Left ventricle myocardium inferior (tissue), 1 donor: Measurements from ENCODE around the gene RALGDS. TPM values are rescaled to one million over a fixed set of nuclear protein-coding genes. Genes with fewer than 3 reads are reported as not detected.
"Not testable (repeated sequence)": the region's sequence is repeated elsewhere in the genome, so short reads cannot be mapped to it uniquely, and the experiment has no call there.

Source experiments
- DNase-seq: peaks from one replicate; pipeline ENCODE4 v3.0.0-alpha.2; 2020
- H3K27ac ChIP-seq: fragments of 200-600 bp; replicated peaks from 2 replicates; pipeline ENCODE4 v1.8.0; 2021
- H3K27me3 ChIP-seq: fragments of 200-600 bp; 2 replicates; pipeline ENCODE4 v1.8.0; 2021; ENCODE audit warnings: low read depth
- H3K36me3 ChIP-seq: fragments of 200-600 bp; 2 replicates; pipeline ENCODE4 v1.8.0; 2021
- H3K4me1 ChIP-seq: fragments of 200-600 bp; 2 replicates; pipeline ENCODE4 v1.8.0; 2021
- H3K4me3 ChIP-seq: fragments of 200-600 bp; 2 replicates; pipeline ENCODE4 v1.8.0; 2021; ENCODE audit warnings: mild to moderate bottlenecking, moderate library complexity
- H3K9me3 ChIP-seq: fragments of 200-600 bp; replicated peaks from 2 replicates; pipeline ENCODE4 v1.8.0; 2021
- CTCF ChIP-seq: fragments of 200-600 bp; IDR thresholded peaks from 2 replicates; pipeline ENCODE4 v1.8.0; 2021; ENCODE audit warnings: antibody characterized with exemption, mild to moderate bottlenecking, borderline replicate concordance
- intact Hi-C: fragments of 100-400 bp; cut with micrococcal nuclease; formaldehyde crosslinking; loops from one replicate; pipeline ENCODE4 v1.11.0; 2022
- total RNA-seq: library from RNA; stranded (reverse); fragmentation: NEBNext Ultra II Directional; extraction: Animal tissue kit (Norgen Biotek cat#: 25700); gene quantifications from one replicate; pipeline ENCODE4 v1.2.1, GENCODE V29; 2021
- donor health status: DM: no; HTN: yes; CAD: no; lungs with severe emphysema.

Gene RALGDS
- total RNA-seq, 1 donor from 2014 or later: 24.6 TPM

DNA sequence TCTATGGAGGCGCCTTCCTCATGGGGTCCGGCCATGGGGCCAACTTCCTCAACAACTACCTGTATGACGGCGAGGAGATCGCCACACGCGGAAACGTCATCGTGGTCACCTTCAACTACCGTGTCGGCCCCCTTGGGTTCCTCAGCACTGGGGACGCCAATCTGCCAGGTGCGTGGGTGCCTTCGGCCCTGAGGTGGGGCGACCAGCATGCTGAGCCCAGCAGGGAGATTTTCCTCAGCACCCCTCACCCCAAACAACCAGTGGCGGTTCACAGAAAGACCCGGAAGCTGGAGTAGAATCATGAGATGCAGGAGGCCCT lies 56.0 kb downstream of the RALGDS start:
- Histone ChIP-seq H3K27me3 (no peaks in the 10 kb centered on the region), H3K36me3 (no peaks in the 10 kb centered on the region), H3K4me1 (peaks cover 16% of the 10 kb centered on the region), H3K27ac (no peak overlapping the region), H3K4me3 (no peak overlapping the region), H3K9me3 (no peaks in the 10 kb centered on the region)
- no peak for DNase-seq
- TF ChIP-seq CTCF: no peak
- intact Hi-C loops: no loop called here

GRCh38 chr9:133064241-133065069 lies 56.6 kb downstream of the RALGDS start:
- no peaks in the 10 kb centered on the region for H3K9me3 ChIP-seq
- H3K36me3 ChIP-seq: no peaks in the 10 kb centered on the region
- peaks cover 22% of the 10 kb centered on the region for H3K4me1 ChIP-seq
- no peak overlapping the region for H3K4me3 ChIP-seq
- H3K27me3 ChIP-seq: no peaks in the 10 kb centered on the region
- intact Hi-C loops: no loop called here
- DNase-seq: no peak
- no peak for TF ChIP-seq CTCF
- H3K27ac ChIP-seq: no peak overlapping the region

GRCh38 chr9:133063500-133064231 lies 57.4 kb downstream of the RALGDS start:
- no peaks in the 10 kb centered on the region for H3K27me3 ChIP-seq
- DNase-seq: no peak
- H3K36me3 ChIP-seq: no peaks in the 10 kb centered on the region
- H3K4me1 ChIP-seq: peaks cover 30% of the 10 kb centered on the region
- no peak overlapping the region for H3K27ac ChIP-seq
- no peaks in the 10 kb centered on the region for H3K9me3 ChIP-seq
- intact Hi-C loops: no loop called here
- H3K4me3 ChIP-seq: no peak overlapping the region
- TF ChIP-seq CTCF: no peak

DNA sequence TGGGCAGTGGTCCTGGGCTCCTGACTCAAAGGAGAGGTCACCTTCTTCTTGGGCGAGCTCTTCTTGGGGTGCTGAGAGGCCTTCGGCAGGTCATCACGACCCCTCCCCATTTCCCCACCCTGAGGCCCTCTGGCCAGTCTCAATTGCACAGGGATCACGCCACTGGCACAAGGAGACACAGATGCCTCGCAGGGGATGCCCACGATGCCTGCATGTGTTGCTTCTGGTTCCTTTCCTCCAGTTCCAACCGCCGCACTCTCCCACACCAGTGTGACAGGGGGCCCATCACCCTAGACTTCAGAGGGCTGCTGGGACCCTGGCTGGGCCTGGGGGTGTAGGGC lies 57.9 kb downstream of the RALGDS start:
- intact Hi-C loops: no loop called here
- TF ChIP-seq CTCF: no peak
- H3K36me3 ChIP-seq: no peaks in the 10 kb centered on the region
- H3K27me3 ChIP-seq: no peaks in the 10 kb centered on the region
- H3K4me3 ChIP-seq: no peak overlapping the region
- no peak overlapping the region for H3K27ac ChIP-seq
- H3K9me3 ChIP-seq: no peaks in the 10 kb centered on the region
- peaks cover 35% of the 10 kb centered on the region for H3K4me1 ChIP-seq
- DNase-seq: no peak

DNA sequence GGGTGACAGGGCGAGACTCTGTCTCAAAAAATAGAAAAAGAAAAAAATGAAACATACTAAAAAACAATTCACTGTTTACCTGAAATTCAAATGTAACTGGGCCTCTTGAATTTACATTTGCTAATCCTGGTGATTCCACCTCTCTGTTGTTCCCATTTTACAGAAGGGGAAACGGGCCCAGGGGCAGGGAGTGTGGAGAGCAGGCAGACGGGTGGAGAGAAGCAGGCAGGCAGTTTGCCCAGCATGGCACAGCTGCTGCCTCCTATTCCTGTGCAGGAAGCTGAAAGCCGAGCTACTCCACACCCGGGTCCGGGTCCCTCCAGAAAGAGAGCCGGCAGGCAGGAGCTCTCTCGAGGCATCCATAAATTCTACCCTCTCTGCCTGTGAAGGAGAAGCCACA lies 58.5 kb downstream of the RALGDS start:
- DNase-seq, H3K27me3 ChIP-seq, H3K27ac ChIP-seq, intact Hi-C loops, H3K36me3 ChIP-seq, H3K9me3 ChIP-seq, H3K4me3 ChIP-seq: not testable (repeated sequence)
- peaks cover 41% of the 10 kb centered on the region for H3K4me1 ChIP-seq

DNA sequence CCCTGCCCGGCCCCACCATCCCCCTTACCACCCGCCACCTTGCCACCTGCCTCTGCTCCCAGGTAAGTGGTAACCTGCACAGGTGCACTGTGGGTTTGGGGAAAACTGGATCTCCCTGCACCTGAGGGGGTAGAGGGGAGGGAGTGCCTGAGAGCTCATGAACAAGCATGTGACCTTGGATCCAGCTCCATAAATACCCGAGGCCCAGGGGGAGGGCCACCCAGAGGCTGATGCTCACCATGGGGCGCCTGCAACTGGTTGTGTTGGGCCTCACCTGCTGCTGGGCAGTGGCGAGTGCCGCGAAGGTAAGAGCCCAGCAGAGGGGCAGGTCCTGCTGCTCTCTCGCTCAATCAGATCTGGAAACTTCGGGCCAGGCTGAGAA lies 59.3 kb downstream of the RALGDS start, which contains the start of gene CEL:
TSS of gene CEL (plus strand) at position 218 of the 382 bp plus-strand sequence. CDS start at position 240, 22 bp downstream.
- DNase-seq, H3K27me3 ChIP-seq, H3K9me3 ChIP-seq, intact Hi-C loops, H3K4me3 ChIP-seq: not testable (repeated sequence)
- Histone ChIP-seq H3K36me3 (peaks cover 13% of the 10 kb centered on the region), H3K27ac (peak within 1 kb of the TSS; percentile 96), H3K4me1 (peaks cover 49% of the 10 kb centered on the region)

DNA sequence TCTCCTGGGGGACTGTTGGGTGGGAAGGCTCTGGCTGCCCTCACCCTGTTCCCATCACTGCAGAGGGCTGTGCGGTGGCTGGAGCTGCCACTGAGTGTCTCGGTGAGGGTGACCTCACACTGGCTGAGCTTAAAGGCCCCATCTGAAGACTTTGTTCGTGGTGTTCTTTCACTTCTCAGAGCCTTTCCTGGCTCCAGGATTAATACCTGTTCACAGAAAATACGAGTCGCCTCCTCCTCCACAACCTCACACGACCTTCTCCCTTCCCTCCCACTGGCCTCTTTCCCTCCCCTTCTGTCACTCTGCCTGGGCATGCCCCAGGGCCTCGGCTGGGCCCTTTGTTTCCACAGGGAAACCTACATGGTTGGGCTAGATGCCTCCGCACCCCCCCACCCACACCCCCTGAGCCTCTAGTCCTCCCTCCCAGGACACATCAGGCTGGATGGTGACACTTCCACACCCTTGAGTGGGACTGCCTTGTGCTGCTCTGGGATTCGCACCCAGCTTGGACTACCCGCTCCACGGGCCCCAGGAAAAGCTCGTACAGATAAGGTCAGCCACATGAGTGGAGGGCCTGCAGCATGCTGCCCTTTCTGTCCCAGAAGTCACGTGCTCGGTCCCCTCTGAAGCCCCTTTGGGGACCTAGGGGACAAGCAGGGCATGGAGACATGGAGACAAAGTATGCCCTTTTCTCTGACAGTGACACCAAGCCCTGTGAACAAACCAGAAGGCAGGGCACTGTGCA lies 59.8 kb downstream of the RALGDS start:
- intact Hi-C loops, H3K4me3 ChIP-seq, H3K9me3 ChIP-seq, H3K27me3 ChIP-seq, DNase-seq: not testable (repeated sequence)
- H3K4me1 ChIP-seq: peaks cover 55% of the 10 kb centered on the region
- peak overlapping the region; percentile 96 for H3K27ac ChIP-seq
- H3K36me3 ChIP-seq: peaks cover 19% of the 10 kb centered on the region
